ENCODE results near the gene ZFTA.
"Not testable (repeated sequence)": the region's sequence is repeated elsewhere in the genome, so short reads cannot be mapped to it uniquely, and the experiment has no call there.

The ZFTA gene

GRCh38 chr11:63771741-63772318 lies 3.3 kb upstream of the ZFTA start:
- not testable (repeated sequence) for ATAC-seq

- no peak for ATAC-seq
Observed at GRCh38 chr11:63770763-63771162, 2.2 kb upstream of the ZFTA start.

GRCh38 chr11:63769714-63770455 lies 1.3 kb upstream of the ZFTA start:
- ATAC-seq: no peak

- peak; percentile 45 to 53 for ATAC-seq
Observed at GRCh38 chr11:63769042-63769713, 603 bp upstream of the ZFTA start.

GRCh38 chr11:63767565-63768236 lies 874 bp downstream of the ZFTA start:
- peak in 1 of 2 donors; percentile 21 for ATAC-seq

GRCh38 chr11:63767267-63767564 lies 1.4 kb downstream of the ZFTA start:
- no peak for ATAC-seq

- ATAC-seq: no peak
Observed at GRCh38 chr11:63766531-63767235, 1.9 kb downstream of the ZFTA start.

- ATAC-seq: no peak
Observed at GRCh38 chr11:63765688-63766241, 2.8 kb downstream of the ZFTA start.

- no peak for ATAC-seq
Observed at GRCh38 chr11:63764679-63765647, 3.6 kb downstream of the ZFTA start.

- ATAC-seq: no peak
Observed at GRCh38 chr11:63764340-63764678, 4.3 kb downstream of the ZFTA start.

- ATAC-seq: no peak
Observed at GRCh38 chr11:63763496-63764339, 4.9 kb downstream of the ZFTA start.

GRCh38 chr11:63762654-63763495 lies 5.7 kb downstream of the ZFTA start:
- ATAC-seq: no peak

GRCh38 chr11:63761931-63762653 lies 6.5 kb downstream of the ZFTA start:
- ATAC-seq: no peak

- no peak for ATAC-seq
Observed at GRCh38 chr11:63761188-63761587, 7.4 kb downstream of the ZFTA start.

GRCh38 chr11:63760487-63761079 lies 8.0 kb downstream of the ZFTA start:
- no peak for ATAC-seq

- ATAC-seq: no peak
Observed at GRCh38 chr11:63756919-63757761, 11.4 kb downstream of the ZFTA start.

GRCh38 chr11:63749624-63750023 lies 19.0 kb downstream of the ZFTA start:
- no peak for ATAC-seq

- no peak for ATAC-seq
Observed at GRCh38 chr11:63747011-63747410, 21.6 kb downstream of the ZFTA start.

Measured in activated CD4-positive, CD25-positive, alpha-beta regulatory T cell treated with anti-CD3 and anti-CD28 coated beads, Interleukin-2, amount 50 U/mL, for 24 hours (primary cell).